NCI-H2081 treated with DMSO at 0.1 percent for 48 hours (cell line): ENCODE measurements around the gene VTI1A.

Source experiments
- DNase-seq: peaks from one replicate; lab custom pipeline; 2025; lab: John Stamatoyannopoulos, UW

VTI1A gene

DNA sequence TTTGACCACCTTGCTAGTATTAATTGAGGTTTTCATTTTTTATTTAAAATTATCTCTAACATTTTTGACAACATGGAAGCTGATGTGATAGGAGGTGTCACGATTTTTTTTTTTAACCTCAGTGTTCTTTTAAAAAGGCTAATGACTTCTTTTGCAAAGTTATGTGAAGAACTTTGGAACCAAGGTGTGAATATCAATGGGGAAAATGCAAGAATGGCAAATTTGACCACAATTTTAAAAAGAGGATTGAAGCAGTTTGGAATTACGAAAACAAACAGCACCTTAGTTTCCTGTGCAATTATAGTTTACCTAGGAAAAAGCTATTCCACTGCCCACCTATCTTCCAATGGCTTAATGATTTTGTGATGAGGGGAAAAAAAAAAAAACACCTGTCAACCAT lies 232.4 kb downstream of the VTI1A start:
- no peak for DNase-seq

DNA sequence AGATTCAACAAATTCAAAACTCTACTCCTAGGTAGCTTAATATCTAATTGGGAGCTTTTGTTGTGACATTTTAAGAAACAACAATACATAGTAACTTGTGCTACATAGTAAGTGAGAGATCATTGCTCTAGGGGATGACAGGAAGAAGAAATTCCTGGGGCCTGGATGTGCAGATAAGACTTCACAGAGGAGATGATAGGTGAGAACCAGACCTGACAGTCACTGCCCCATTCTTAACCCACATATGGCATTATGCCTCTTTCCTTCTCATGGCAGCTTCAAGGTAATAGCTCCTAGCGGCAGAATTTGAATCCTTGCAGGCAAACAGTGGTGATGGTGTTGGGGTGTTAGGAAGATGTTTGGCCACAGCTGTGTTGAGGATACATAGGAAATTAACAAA lies 233.6 kb downstream of the VTI1A start:
- no peak for DNase-seq

GRCh38 chr10:112687647-112688046 lies 240.6 kb downstream of the VTI1A start:
- DNase-seq: no peak

DNA sequence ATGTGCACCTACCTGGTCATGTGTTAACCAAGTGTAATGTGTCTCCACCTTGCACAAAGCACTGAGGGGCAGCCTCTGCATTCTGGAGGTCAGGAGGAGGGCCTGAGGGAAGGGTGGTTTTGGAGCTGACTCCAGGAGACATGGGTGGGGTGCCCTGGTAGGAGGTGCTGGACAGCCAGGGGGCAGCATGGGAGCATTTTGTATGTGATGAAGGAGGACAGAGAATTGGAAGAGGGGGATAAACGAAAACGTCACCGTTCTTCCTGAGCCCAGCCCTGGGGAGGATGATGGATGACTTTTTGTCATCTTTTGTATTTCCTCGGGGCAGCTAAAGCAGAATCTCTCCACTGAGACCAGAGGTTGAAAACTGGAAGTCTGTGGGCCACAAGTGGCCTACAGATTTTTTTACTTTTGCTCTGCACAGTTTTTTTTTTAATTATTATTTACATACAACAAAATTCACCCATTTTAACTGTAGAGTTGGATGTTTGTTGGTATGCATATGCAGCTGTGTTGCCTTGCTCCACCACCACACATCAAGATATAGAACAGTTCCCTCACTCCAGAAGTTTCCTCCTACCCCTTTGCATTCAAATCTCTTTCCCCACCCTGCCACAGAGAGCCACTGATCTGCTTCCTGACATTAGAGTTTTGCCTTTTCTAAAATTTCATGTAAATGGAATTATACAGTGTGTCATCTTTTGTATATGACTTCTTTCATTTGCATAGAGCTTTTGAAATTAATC lies 242.5 kb downstream of the VTI1A start:
- no peak for DNase-seq

- no peak for DNase-seq
Observed at GRCh38 chr10:112695539-112695938, 248.5 kb downstream of the VTI1A start.

GRCh38 chr10:112696592-112696991 lies 249.6 kb downstream of the VTI1A start:
- no peak for DNase-seq

GRCh38 chr10:112698133-112698817 lies 251.3 kb downstream of the VTI1A start:
- DNase-seq: no peak

- no peak for DNase-seq
Observed at GRCh38 chr10:112698818-112699164, 251.8 kb downstream of the VTI1A start.

- DNase-seq: no peak
Observed at GRCh38 chr10:112700215-112700671, 253.2 kb downstream of the VTI1A start.

DNA sequence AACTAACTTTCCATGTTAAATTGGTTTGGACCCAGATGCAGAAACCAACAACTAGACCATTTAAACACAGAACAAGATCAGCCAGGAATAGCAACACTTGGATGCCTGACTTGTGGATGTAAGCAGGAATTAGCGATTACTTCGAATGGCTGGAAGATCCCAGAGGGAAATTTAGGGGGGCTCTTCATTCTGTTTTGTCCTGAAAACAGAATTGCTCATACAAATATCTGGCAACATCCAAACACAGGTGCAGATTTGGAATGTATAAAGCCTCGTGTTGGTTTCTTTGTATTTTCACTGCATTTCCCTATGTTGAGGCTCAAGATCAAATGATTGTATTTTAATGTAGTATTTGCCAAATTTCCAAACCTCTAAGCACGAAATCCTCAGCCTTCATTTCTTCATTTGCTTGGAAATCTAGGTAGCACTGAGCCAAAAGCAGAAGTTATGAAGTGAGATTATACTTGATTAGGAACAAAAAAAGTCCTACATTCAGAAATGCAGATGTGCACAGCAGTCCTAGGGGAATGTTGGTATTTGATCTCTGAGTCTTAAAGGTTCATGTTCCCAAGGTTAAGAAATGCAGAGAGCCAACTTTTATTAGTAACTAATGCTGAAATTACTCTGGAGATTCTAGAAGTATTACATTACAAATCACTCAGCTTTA lies 254.3 kb downstream of the VTI1A start:
- no peak for DNase-seq

DNA sequence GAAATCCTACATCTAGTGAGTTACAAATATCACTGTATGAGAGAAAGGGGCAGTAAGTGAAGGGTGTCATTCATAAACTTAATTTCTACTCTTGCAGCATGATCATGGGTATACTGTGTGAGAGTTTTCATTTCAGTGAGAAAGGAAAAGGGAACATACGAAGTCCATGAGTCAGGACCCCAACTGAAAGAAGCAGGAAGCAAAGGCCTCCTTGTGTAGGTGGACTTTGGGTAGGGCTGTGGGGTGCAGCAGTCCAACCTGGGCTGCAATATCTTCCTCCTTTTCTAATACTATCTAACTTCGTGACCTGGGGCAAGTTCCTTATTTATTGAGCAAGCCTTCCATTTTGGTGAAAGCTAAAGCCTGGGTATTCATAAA lies 254.9 kb downstream of the VTI1A start:
- DNase-seq: no peak

- DNase-seq: no peak
Observed at GRCh38 chr10:112706577-112706976, 259.6 kb downstream of the VTI1A start.

GRCh38 chr10:112708461-112708860 lies 261.4 kb downstream of the VTI1A start:
- no peak for DNase-seq

GRCh38 chr10:112710528-112710927 lies 263.5 kb downstream of the VTI1A start:
- DNase-seq: no peak

DNA sequence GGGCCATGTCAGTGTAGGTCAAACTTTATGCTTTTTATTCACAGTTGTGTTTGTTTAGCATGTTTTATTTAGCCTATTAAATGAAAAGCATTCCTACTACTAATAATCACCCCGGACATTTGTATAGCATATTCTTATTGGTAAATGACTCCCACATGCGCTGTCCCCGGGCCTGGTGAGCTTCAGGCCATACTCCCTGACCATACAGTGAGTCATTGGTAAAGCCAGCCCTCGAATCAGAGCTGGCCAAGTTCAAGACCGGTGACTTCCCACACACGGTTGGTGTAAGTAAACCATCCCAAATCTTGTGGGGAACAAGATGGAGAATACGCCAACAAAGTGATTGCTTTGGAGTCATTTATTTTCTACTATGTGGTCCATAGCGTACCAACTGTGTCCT lies 264.4 kb downstream of the VTI1A start:
- no peak for DNase-seq

- no peak for DNase-seq
Observed at GRCh38 chr10:112712536-112712935, 265.5 kb downstream of the VTI1A start.

DNA sequence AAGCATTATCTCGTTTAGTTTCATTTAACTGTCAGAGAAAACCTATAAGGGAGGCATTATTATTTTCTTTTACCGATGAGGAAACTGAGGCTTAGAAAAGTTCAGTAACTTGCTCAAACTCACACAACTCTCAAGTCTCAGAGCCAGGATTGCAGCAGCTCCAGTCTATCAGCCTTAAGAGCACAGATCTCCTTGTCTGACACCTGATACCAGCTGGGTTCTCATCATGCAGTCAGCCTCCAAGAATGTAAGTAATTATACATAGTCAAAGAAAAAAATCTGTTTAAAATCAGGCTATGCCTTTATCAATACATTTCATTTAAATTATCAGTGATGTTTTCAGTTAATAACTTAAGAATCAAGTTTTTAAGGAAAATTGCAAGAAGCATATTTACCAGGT lies 266.4 kb downstream of the VTI1A start:
- DNase-seq: no peak

GRCh38 chr10:112715581-112715980 lies 268.6 kb downstream of the VTI1A start:
- no peak for DNase-seq

- DNase-seq: no peak
Observed at GRCh38 chr10:112716076-112716475, 269.1 kb downstream of the VTI1A start.

DNA sequence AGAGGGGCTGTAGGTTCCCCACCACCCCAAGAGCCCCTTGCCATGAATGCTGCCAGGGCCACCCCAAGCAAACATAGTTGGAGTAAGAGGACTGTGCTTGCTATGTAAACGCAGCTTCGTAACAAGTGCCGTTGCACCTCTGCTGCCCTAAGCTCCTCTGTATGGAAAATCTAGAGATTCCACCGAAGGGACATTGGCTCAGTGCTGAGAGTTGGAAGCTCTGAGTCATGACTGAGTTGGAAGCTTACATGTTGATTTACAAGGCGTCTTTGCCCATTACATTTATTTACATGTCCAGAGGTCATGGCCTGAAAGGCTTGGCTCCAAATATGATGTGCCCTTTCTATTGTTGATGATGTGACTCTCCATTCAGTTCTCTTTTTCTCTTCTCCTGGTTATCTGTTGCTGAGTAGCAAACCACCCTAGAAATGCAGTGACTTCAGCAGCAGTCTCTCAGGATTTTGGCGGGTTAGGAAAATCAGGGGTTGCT lies 270.0 kb downstream of the VTI1A start:
- DNase-seq: no peak

DNA sequence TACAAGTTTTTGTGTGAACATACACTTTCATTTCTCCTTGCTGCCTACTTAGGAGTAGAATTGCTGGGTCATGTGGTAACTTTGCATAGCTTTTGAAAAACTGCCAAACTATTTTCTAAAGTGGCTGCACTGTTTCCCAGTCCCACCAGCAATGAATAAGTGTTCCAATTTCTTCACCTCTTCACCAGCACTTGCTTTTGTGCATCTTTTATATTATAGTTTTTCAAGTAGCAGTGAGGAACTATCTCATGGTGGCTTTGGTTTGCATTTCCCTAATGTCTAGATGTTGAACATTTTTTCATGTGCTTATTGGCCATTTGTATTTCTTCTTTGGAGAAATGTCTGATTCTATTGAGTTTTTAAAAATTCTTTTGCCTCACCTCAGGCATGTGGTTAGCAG lies 273.2 kb downstream of the VTI1A start:
- no peak for DNase-seq

DNA sequence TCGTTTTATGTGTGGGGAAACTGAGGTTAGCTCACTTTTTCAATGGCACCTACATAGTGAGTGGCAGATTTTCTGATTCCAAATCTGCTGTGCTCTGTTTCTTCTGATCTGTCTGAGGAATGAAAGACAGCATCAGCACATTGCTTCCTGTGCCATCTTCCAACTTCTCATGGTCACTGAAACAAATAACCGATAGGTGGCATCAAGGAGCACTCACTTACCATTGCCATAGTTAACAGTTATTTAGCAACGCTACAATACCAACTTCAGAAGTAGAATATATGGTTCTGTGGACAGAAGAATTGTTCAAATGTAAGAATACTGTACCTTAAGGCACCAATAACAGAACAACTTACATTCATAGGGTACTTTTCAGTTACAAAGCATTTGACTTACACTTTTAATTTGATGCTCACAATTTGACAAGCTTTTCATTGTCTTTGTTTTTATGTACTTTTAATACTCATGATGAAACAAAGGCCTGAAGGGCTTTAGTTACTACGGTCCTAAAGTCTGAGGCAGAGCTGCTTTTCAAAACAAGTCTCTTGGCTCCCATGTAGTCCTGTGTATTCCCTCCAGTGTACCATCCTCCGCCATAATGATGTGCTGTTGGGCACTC lies 274.2 kb downstream of the VTI1A start:
- DNase-seq: no peak

GRCh38 chr10:112722758-112723157 lies 275.7 kb downstream of the VTI1A start:
- DNase-seq: no peak
